ENCODE data around the gene TSNAX. TPM values are rescaled to one million over a fixed set of nuclear protein-coding genes. Genes with fewer than 3 reads are reported as not detected.
A peak's percentile ranks its signal among the peaks of the same experiment; 100 is the strongest.

Gene TSNAX
- polyA plus RNA-seq, 1 donor (not counting 4 experiments of a cell fraction or from before 2014, with no cell fraction given): 32.6 TPM

- FAIRE-seq: no peak
- Histone ChIP-seq H3K4me1 (ENCODE audit: control insufficient read depth, extremely low read depth, insufficient read depth, low read length) (no peaks in the 10 kb centered on the region), H3K4me3 (ENCODE audit: control insufficient read depth in 2 of 3, extremely low read depth in 1 of 3, insufficient read depth in 2 of 3, low read depth in 1 of 3, low read length in 3 of 3) (no peak overlapping the region), H3K27me3 (ENCODE audit: control insufficient read depth, extremely low read depth, insufficient read depth, low read length) (no peaks in the 10 kb centered on the region), H3K4me2 (ENCODE audit: control insufficient read depth, extremely low read depth, insufficient read depth, low read depth, low read length) (no peak overlapping the region), H3K79me2 (ENCODE audit: control insufficient read depth, insufficient read depth, low read length) (peaks cover 1% of the 10 kb centered on the region), H4K20me1 (ENCODE audit: control insufficient read depth, extremely low read depth, insufficient read depth, low read length) (no peaks in the 10 kb centered on the region), H3K9me3 (ENCODE audit: control insufficient read depth, low read depth, low read length) (no peaks in the 10 kb centered on the region), H2AFZ (ENCODE audit: control insufficient read depth, low read length) (no peak overlapping the region), H3K9me1 (ENCODE audit: control insufficient read depth, extremely low read depth, insufficient read depth, low read length) (no peaks in the 10 kb centered on the region), H3K27ac (ENCODE audit: control insufficient read depth, insufficient read depth, low read length) (no peak overlapping the region), H3K36me3 (ENCODE audit: control insufficient read depth in 2 of 2, extremely low read depth in 1 of 2, insufficient read depth in 2 of 2, low read length in 2 of 2) (peaks cover 0 to 6% of the 10 kb centered on the region in 2 experiments), H3K9ac (ENCODE audit: control insufficient read depth, extremely low read depth, insufficient read depth, low read length) (no peak overlapping the region)
- no peak for TF ChIP-seq EZH2 (IDR thresholded peaks at IDR 0.05; ENCODE audit: low read length)
- DNase-seq (ENCODE audit: low read depth, low spot score): no peak
- dilution Hi-C loops (cut with MboI; ENCODE audit: extremely low pct_ligation_motif_present, low sequenced_read_pairs): no loop called here
Observed at GRCh38 chr1:231549733-231550447, 21.4 kb downstream of the TSNAX start.

GRCh38 chr1:231550448-231550781, 21.9 kb downstream of the TSNAX start:
- Histone ChIP-seq H3K4me1 (ENCODE audit: control insufficient read depth, extremely low read depth, insufficient read depth, low read length) (no peaks in the 10 kb centered on the region), H3K9me1 (ENCODE audit: control insufficient read depth, extremely low read depth, insufficient read depth, low read length) (no peaks in the 10 kb centered on the region), H2AFZ (ENCODE audit: control insufficient read depth, low read length) (no peak overlapping the region), H3K4me3 (ENCODE audit: control insufficient read depth in 2 of 3, extremely low read depth in 1 of 3, insufficient read depth in 2 of 3, low read depth in 1 of 3, low read length in 3 of 3) (no peak overlapping the region), H3K9ac (ENCODE audit: control insufficient read depth, extremely low read depth, insufficient read depth, low read length) (no peak overlapping the region), H3K36me3 (ENCODE audit: control insufficient read depth in 2 of 2, extremely low read depth in 1 of 2, insufficient read depth in 2 of 2, low read length in 2 of 2) (peaks cover 0 to 6% of the 10 kb centered on the region in 2 experiments), H3K27ac (ENCODE audit: control insufficient read depth, insufficient read depth, low read length) (no peak overlapping the region), H3K79me2 (ENCODE audit: control insufficient read depth, insufficient read depth, low read length) (peaks cover 1% of the 10 kb centered on the region), H4K20me1 (ENCODE audit: control insufficient read depth, extremely low read depth, insufficient read depth, low read length) (no peaks in the 10 kb centered on the region), H3K9me3 (ENCODE audit: control insufficient read depth, low read depth, low read length) (no peaks in the 10 kb centered on the region), H3K4me2 (ENCODE audit: control insufficient read depth, extremely low read depth, insufficient read depth, low read depth, low read length) (no peak overlapping the region), H3K27me3 (ENCODE audit: control insufficient read depth, extremely low read depth, insufficient read depth, low read length) (no peaks in the 10 kb centered on the region)
- dilution Hi-C loops (cut with MboI; ENCODE audit: extremely low pct_ligation_motif_present, low sequenced_read_pairs): no loop called here
- no peak for FAIRE-seq
- no peak for DNase-seq (ENCODE audit: low read depth, low spot score)
- TF ChIP-seq EZH2 (IDR thresholded peaks at IDR 0.05; ENCODE audit: low read length) (no peak), CTCF (optimal IDR thresholded peaks at IDR 0.05 in 1 of 3, IDR thresholded peaks at IDR 0.05 in 1 of 3, conservative IDR thresholded peaks at IDR 0.05 in 1 of 3; ENCODE audit: extremely low read depth in 1 of 3, insufficient read depth in 2 of 3, low read length in 3 of 3) (peak; percentile 50 to 59 (median 54))

- H3K9me1 ChIP-seq (ENCODE audit: control insufficient read depth, extremely low read depth, insufficient read depth, low read length): no peaks in the 10 kb centered on the region
- no peak overlapping the region for H3K4me2 ChIP-seq (ENCODE audit: control insufficient read depth, extremely low read depth, insufficient read depth, low read depth, low read length)
- peaks cover 4% of the 10 kb centered on the region for H3K79me2 ChIP-seq (ENCODE audit: control insufficient read depth, insufficient read depth, low read length)
- H3K36me3 ChIP-seq (ENCODE audit: control insufficient read depth in 2 of 2, extremely low read depth in 1 of 2, insufficient read depth in 2 of 2, low read length in 2 of 2): peaks cover 0 to 6% of the 10 kb centered on the region in 2 experiments
- no peak overlapping the region for H3K9ac ChIP-seq (ENCODE audit: control insufficient read depth, extremely low read depth, insufficient read depth, low read length)
- DNase-seq (ENCODE audit: low read depth, low spot score): no peak
- no peak overlapping the region for H3K27ac ChIP-seq (ENCODE audit: control insufficient read depth, insufficient read depth, low read length)
- TF ChIP-seq EZH2 (IDR thresholded peaks at IDR 0.05; ENCODE audit: low read length) (no peak), CTCF (optimal IDR thresholded peaks at IDR 0.05 in 1 of 3, IDR thresholded peaks at IDR 0.05 in 1 of 3, conservative IDR thresholded peaks at IDR 0.05 in 1 of 3; ENCODE audit: extremely low read depth in 1 of 3, insufficient read depth in 2 of 3, low read length in 3 of 3) (no peak)
- H3K9me3 ChIP-seq (ENCODE audit: control insufficient read depth, low read depth, low read length): no peaks in the 10 kb centered on the region
- no peak for FAIRE-seq
- H3K4me1 ChIP-seq (ENCODE audit: control insufficient read depth, extremely low read depth, insufficient read depth, low read length): no peaks in the 10 kb centered on the region
- H3K4me3 ChIP-seq (ENCODE audit: control insufficient read depth in 2 of 3, extremely low read depth in 1 of 3, insufficient read depth in 2 of 3, low read depth in 1 of 3, low read length in 3 of 3): no peak overlapping the region
- H4K20me1 ChIP-seq (ENCODE audit: control insufficient read depth, extremely low read depth, insufficient read depth, low read length): no peaks in the 10 kb centered on the region
- H2AFZ ChIP-seq (ENCODE audit: control insufficient read depth, low read length): no peak overlapping the region
- no peaks in the 10 kb centered on the region for H3K27me3 ChIP-seq (ENCODE audit: control insufficient read depth, extremely low read depth, insufficient read depth, low read length)
- dilution Hi-C loops (cut with MboI; ENCODE audit: extremely low pct_ligation_motif_present, low sequenced_read_pairs): no loop called here
Observed at GRCh38 chr1:231553320-231553719, 24.9 kb downstream of the TSNAX start.
